Measurements from ENCODE around the gene MARK3.

MARK3 gene

GRCh38 chr14:103385152-103385928 is at the start of gene MARK3:
MARK3 (plus strand) TSS chr14:103385415; CDS start chr14:103386030, 615 bp downstream.
- DNase-seq (ENCODE audit: low read depth): peak; percentile 98
- TF ChIP-seq CTCF (conservative IDR thresholded peaks at IDR 0.05; ENCODE audit: low read depth, low read length): peak; percentile 18
- H3K4me3 ChIP-seq (ENCODE audit: low read depth, low read length): peak within 1 kb of the TSS; percentile 75

GRCh38 chr14:103336191-103336590 is 49.0 kb upstream of the MARK3 start:
- peak overlapping the region; percentile 84 for H3K4me3 ChIP-seq (ENCODE audit: low read depth, low read length)
- no peak for TF ChIP-seq CTCF (conservative IDR thresholded peaks at IDR 0.05; ENCODE audit: low read depth, low read length)

GRCh38 chr14:103337794-103338193 is 47.4 kb upstream of the MARK3 start:
- no peak for DNase-seq (ENCODE audit: low read depth)
- no peak overlapping the region for H3K4me3 ChIP-seq (ENCODE audit: low read depth, low read length)

More at GRCh38 chr14:103336191-103336590, 49.0 kb upstream of the MARK3 start:
- no peak for DNase-seq (ENCODE audit: low read depth)

GRCh38 chr14:103339561-103339960 is 45.7 kb upstream of the MARK3 start:
- no peak overlapping the region for H3K4me3 ChIP-seq (ENCODE audit: low read depth, low read length)
- no peak for DNase-seq (ENCODE audit: low read depth)
- no peak for TF ChIP-seq CTCF (conservative IDR thresholded peaks at IDR 0.05; ENCODE audit: low read depth, low read length)

More at GRCh38 chr14:103337794-103338193, 47.4 kb upstream of the MARK3 start:
- TF ChIP-seq CTCF (conservative IDR thresholded peaks at IDR 0.05; ENCODE audit: low read depth, low read length): no peak

GRCh38 chr14:103340480-103341212 is 44.6 kb upstream of the MARK3 start:
- H3K4me3 ChIP-seq (ENCODE audit: low read depth, low read length): no peak overlapping the region
- no peak for DNase-seq (ENCODE audit: low read depth)
- no peak for TF ChIP-seq CTCF (conservative IDR thresholded peaks at IDR 0.05; ENCODE audit: low read depth, low read length)

GRCh38 chr14:103341250-103342129 is 43.7 kb upstream of the MARK3 start:
- H3K4me3 ChIP-seq (ENCODE audit: low read depth, low read length): no peak overlapping the region
- TF ChIP-seq CTCF (conservative IDR thresholded peaks at IDR 0.05; ENCODE audit: low read depth, low read length): no peak
- DNase-seq (ENCODE audit: low read depth): no peak

Measured in choroid plexus epithelial cell (primary cell).